GM18858 (cell line): ENCODE data around the gene SLC29A3.

Experiments
- ATAC-seq: cut with Tn5 transposase; IDR thresholded peaks from one replicate; pipeline ENCODE4 v1.9.1; 2021; ENCODE audit not compliant: unreplicated experiment

SLC29A3 gene

GRCh38 chr10:71408436-71409225 is 89.6 kb downstream of the SLC29A3 start:
- ATAC-seq: no peak

DNA sequence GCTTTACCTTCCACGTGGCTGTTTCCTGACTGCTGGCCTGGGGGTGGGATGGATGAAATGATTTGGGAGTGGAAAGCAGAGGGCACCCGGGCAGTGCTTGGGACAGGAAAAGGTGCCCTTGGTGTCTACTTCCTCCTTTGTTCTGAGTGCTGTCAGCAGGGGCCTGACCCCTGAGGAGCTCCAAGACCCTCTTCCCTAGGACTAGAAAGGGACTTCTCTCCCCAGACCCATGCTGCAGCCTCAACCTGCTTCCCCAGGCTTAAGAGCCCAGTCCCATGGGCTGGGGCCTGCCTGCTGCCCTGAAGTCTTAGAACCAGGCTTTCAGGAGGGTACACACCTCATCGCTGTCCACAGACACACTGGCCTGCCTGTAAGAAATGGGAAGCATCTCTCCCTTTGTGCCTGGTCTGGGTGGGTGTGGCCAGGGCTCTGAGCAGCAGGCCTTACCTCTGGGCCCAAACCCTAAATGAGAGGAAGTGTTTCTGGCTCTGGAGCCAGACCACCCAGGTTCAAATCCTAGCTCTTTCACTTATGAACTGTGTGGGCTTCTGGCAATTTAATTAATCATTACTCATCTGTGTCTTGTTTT is 90.6 kb downstream of the SLC29A3 start:
- ATAC-seq: no peak
